HL-60 (cell line): ENCODE results near the gene CCK.

Experiments used
- DNase-seq, 2 experiments: peaks; one replicate each; pipeline ENCODE4 v3.0.0-alpha.2; 2010 to 2020; ENCODE audit warnings: low read depth in 1 of 2, low spot score in 1 of 2
- H3K27ac ChIP-seq: fragments of 250-450 bp; sonication (Bioruptor Pico); replicated peaks from 2 replicates; pipeline ENCODE4 v1.5.1; 2020; ENCODE audit warnings: mild to moderate bottlenecking, moderate library complexity
- H3K27me3 ChIP-seq: fragments of 250-450 bp; sonication (Bioruptor Pico); 2 replicates; pipeline ENCODE4 v1.5.1; 2021; ENCODE audit warnings: mild to moderate bottlenecking, moderate library complexity; ENCODE audit not compliant: insufficient read depth, poor library complexity, severe bottlenecking
- H3K4me3 ChIP-seq: replicated peaks from 2 replicates; pipeline ENCODE4 v1.5.1; 2011; ENCODE audit warnings: mild to moderate bottlenecking, control low read depth, low read length; ENCODE audit not compliant: insufficient read depth
- CTCF ChIP-seq: IDR thresholded peaks from one replicate; pipeline ENCODE4 v1.5.1; 2011; ENCODE audit warnings: low read length, control low read depth, inconsistent platforms; ENCODE audit not compliant: insufficient read depth
- GABPA ChIP-seq: IDR thresholded peaks from 2 replicates; pipeline ENCODE4 v1.6.1; 2012; ENCODE audit warnings: low read depth
- POLR2AphosphoS5 ChIP-seq: IDR thresholded peaks from 2 replicates; pipeline ENCODE4 v1.6.1; 2012; ENCODE audit warnings: low read depth
- SPI1 ChIP-seq: IDR thresholded peaks from 2 replicates; pipeline ENCODE4 v1.6.1; 2012; ENCODE audit warnings: low read depth, mild to moderate bottlenecking, borderline replicate concordance
- TF ChIP-seq, protein P1 (sequence below): IDR thresholded peaks from 2 replicates; pipeline ENCODE4 v1.6.1; 2012; ENCODE audit warnings: low read depth; ENCODE audit not compliant: insufficient replicate concordance

Gene CCK

DNA sequence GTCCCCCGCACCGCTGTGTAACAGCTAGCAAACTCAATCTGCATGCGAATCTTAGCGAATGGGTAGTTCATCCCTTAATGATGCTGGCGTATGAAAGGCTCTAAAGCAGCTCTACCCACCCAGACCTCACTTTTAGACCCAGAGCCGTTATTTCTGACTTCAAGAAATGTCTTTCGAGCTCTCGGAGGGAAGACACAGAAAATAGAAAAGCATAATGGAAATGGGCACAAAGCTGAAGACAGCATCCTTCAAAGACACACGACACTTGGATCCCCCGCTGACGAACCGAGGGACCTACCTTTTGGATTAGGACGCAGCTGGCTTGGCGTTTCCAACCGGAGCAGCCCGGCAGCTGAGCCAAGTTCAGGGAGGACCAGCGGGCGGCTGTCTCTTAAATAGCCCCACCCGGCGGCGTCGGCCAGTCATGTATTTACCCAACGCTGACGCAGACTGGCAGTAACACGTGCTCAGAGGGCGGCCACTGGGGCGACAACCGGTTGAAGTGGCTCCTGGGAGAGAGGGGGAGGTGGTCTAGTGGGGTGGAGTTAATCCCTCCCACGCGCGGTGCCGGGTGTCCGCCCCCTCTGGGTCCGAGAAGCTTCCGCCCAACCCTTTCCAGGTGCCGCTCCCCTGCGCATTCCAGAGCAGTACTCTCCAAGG lies 1.5 kb downstream of the CCK start:
- no peak overlapping the region for H3K27ac ChIP-seq
- H3K27me3 ChIP-seq = peaks cover 35% of the 10 kb centered on the region
- no peak for TF ChIP-seq GABPA
- TF ChIP-seq POLR2AphosphoS5 = no peak
- TF ChIP-seq CTCF = no peak
- TF ChIP-seq SPI1 = no peak
- TF ChIP-seq, protein P1, sequence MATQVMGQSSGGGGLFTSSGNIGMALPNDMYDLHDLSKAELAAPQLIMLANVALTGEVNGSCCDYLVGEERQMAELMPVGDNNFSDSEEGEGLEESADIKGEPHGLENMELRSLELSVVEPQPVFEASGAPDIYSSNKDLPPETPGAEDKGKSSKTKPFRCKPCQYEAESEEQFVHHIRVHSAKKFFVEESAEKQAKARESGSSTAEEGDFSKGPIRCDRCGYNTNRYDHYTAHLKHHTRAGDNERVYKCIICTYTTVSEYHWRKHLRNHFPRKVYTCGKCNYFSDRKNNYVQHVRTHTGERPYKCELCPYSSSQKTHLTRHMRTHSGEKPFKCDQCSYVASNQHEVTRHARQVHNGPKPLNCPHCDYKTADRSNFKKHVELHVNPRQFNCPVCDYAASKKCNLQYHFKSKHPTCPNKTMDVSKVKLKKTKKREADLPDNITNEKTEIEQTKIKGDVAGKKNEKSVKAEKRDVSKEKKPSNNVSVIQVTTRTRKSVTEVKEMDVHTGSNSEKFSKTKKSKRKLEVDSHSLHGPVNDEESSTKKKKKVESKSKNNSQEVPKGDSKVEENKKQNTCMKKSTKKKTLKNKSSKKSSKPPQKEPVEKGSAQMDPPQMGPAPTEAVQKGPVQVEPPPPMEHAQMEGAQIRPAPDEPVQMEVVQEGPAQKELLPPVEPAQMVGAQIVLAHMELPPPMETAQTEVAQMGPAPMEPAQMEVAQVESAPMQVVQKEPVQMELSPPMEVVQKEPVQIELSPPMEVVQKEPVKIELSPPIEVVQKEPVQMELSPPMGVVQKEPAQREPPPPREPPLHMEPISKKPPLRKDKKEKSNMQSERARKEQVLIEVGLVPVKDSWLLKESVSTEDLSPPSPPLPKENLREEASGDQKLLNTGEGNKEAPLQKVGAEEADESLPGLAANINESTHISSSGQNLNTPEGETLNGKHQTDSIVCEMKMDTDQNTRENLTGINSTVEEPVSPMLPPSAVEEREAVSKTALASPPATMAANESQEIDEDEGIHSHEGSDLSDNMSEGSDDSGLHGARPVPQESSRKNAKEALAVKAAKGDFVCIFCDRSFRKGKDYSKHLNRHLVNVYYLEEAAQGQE = no peak
- H3K4me3 ChIP-seq = no peak overlapping the region
- no peak for DNase-seq

DNA sequence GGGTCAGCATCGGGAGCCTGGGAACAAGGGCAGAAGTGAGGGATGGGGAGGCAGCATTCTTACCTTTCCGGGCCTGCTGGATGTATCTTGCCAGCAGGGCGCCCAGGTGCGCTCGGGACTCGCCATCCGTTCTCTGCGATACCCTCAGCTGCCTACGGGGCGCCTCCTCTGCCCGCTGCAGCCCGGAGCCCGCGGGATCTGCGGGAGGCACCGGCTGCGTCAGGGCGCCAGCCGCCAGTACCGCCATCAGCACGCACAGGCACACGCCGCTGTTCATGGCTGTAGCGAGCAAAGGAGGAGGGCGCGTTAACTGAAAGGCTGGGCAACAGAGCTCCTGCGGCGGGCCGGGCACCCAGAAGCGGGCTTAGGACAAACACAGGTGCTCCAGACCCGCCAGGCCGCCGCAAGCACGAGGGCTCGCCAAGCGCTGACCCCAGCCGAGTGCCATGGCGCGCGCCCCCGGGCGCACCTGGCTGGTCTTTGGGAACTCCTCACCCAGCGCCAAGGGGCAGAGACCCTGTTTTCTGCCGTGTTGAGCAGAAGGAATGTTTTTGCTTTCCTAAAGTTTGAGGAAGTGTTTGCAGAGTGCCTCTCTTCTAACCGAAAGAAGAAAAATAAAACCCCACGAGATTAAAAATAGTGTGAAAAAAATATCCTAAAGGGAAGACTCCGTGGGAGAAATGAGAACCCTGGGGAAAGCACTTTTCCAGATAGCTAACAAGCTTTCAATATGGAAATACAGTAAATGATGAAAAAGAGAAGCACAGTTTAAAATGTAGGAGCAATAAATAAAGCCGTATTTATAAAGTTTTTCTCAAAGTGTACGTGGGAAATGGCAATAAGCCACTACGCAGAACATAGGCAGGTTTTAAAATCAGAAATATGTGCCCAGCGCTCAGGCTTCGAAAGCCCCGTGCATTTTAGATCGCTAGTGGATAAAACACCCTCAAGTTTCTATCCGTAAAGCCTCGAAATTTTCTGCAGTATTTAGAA lies 2.3 kb downstream of the CCK start:
- TF ChIP-seq, protein P1 = no peak
- TF ChIP-seq CTCF = no peak
- TF ChIP-seq SPI1 = peak; percentile 34; the same call in 1 of the 2 replicates
- peak in 1 of 2 experiments; percentile 23 for DNase-seq
- H3K4me3 ChIP-seq = peak overlapping the region; percentile 22
- no peak overlapping the region for H3K27ac ChIP-seq
- H3K27me3 ChIP-seq = peaks cover 37% of the 10 kb centered on the region

DNA sequence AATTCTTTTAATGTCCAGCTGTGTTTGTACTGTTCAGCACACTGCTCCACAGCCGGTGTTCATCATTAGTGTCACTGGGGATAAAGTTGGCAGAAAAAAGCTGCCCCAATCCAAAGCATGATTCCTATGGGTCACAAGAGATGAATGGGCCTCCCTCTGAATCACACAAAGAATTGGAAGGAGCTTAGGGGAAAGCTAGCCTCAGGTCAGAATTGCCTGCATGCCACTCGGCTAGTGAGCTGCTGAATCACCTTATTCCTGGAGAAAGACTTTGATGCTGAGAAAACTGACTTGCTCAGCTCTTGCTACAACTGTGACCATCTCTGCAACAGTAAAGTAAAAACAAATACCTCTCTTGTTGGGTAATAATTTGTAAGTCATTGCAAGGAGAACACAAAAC lies 3.5 kb downstream of the CCK start:
- DNase-seq = no peak
- Histone ChIP-seq H3K4me3 (no peak overlapping the region), H3K27me3 (peaks cover 37% of the 10 kb centered on the region), H3K27ac (no peak overlapping the region)
- TF ChIP-seq CTCF (no peak), POLR2AphosphoS5 (no peak), SPI1 (no peak), GABPA (no peak)
- TF ChIP-seq, protein P1 = no peak
